Right atrium auricular region (tissue), 2 donors: ENCODE results near the gene TTC28. TPM values are rescaled to one million over a fixed set of nuclear protein-coding genes. Genes with fewer than 3 reads are reported as not detected.
"Not testable (repeated sequence)": the region's sequence is repeated elsewhere in the genome, so short reads cannot be mapped to it uniquely, and the experiment has no call there.

ENCODE experiments used
- DNase-seq: peaks from one replicate; pipeline ENCODE4 v3.0.0-alpha.2; 2019; ENCODE audit warnings: low spot score
- H3K27ac ChIP-seq, 2 donors: fragments of 200-600 bp; sonication (generic); 1 replicate in 1 of 2; 2 replicates in 1 of 2; pipeline ENCODE4 v1.5.1; 2016 to 2019
- H3K27me3 ChIP-seq, 2 donors: fragments of 200-600 bp; sonication (generic); one replicate each; pipeline versions ENCODE4 v1.5.1 to v1.6.0; 2017 to 2019
- H3K36me3 ChIP-seq: fragments of 200-600 bp; sonication (generic); one replicate; pipeline ENCODE4 v1.5.1; 2016
- H3K4me1 ChIP-seq, 2 donors: fragments of 200-600 bp; sonication (generic); one replicate each; pipeline versions ENCODE4 v1.5.1 to v1.6.0; 2017 to 2019
- H3K4me3 ChIP-seq, 2 donors: fragments of 200-600 bp; sonication (generic); 1 replicate in 1 of 2; 2 replicates in 1 of 2; pipeline ENCODE4 v1.5.1; 2017 to 2019; ENCODE audit warnings: mild to moderate bottlenecking in 1 of 2, moderate library complexity in 1 of 2
- H3K9me3 ChIP-seq, 2 donors: fragments of 200-600 bp; sonication (generic); one replicate each; pipeline ENCODE4 v1.5.1; 2019
- total RNA-seq, 2 donors: library from RNA; depleted of rRNA; stranded (reverse); fragments of >200 nt; gene quantifications; one replicate each; pipeline ENCODE4 v1.1.0, GENCODE V29; 2016
- TF ChIP-seq, protein P1 (sequence below), 2 donors: fragments of 200-600 bp; sonication (generic); IDR thresholded peaks; one replicate each; pipeline ENCODE4 v1.5.1; 2019; ENCODE audit warnings: antibody characterized with exemption in 2 of 2

TTC28 gene
- total RNA-seq, 2 donors from 2014 or later = 22.1 to 22.3 TPM

DNA sequence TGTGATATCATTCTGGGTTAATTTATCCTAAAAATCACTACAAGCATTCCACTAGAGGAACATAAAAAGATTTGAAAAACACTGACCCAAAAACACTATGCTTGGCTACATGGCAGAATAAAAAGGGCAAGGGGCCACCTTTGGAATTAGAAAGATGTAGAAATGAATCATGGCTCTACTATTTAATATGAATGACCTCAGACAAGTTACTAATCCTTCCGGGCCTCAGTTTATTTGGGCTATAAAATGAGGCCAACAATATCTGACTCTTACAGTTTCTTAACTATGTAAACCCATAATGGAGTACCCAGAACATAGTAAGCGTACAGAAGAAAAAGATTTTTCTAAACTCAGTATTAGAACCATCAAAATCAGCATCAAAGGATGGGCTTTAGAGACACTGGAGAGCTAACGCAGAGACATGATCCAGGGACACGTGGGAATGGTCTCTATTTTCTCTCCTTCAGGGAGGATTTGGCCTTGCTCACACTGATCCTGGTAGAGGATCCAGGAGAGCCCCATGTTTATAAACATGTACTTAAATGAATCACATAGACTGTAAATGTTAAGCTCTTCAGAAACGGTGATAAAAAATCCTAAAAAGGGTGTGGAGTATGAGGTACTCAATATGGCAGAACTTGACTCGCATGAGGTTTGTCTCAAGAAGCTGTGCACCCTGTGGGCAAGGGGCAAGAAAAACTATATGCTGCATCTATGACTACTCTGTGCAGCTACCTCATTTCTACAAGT is 472.2 kb downstream of the TTC28 start:
- peaks cover 0 to 8% of the 10 kb centered on the region in 2 donors for H3K4me1 ChIP-seq
- TF ChIP-seq, protein P1, sequence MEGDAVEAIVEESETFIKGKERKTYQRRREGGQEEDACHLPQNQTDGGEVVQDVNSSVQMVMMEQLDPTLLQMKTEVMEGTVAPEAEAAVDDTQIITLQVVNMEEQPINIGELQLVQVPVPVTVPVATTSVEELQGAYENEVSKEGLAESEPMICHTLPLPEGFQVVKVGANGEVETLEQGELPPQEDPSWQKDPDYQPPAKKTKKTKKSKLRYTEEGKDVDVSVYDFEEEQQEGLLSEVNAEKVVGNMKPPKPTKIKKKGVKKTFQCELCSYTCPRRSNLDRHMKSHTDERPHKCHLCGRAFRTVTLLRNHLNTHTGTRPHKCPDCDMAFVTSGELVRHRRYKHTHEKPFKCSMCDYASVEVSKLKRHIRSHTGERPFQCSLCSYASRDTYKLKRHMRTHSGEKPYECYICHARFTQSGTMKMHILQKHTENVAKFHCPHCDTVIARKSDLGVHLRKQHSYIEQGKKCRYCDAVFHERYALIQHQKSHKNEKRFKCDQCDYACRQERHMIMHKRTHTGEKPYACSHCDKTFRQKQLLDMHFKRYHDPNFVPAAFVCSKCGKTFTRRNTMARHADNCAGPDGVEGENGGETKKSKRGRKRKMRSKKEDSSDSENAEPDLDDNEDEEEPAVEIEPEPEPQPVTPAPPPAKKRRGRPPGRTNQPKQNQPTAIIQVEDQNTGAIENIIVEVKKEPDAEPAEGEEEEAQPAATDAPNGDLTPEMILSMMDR (IDR thresholded peaks at IDR 0.05) = no peak
- H3K27me3 ChIP-seq = no peaks in the 10 kb centered on the region
- DNase-seq = no peak
- no peaks in the 10 kb centered on the region for H3K36me3 ChIP-seq
- H3K27ac ChIP-seq = no peak overlapping the region
- no peak overlapping the region for H3K4me3 ChIP-seq
- no peaks in the 10 kb centered on the region for H3K9me3 ChIP-seq

DNA sequence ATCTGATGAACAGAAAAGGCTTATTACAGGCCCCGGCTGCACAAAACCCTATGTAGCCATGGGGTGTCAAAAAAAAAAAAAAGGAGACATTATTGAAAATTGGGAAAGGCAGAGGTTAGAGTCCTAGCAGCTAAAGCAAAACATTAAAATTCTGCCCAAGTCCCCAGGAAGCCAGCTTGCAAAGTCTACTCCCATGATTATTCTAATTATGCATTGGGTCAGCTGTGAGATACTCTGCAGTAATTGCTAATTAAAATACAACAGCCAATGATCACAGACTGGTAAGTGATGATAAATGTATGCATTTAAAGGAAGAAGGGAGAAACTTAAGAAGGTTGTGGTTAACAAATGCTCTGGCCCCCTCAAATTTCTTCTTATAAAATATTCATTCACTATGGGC is 473.7 kb downstream of the TTC28 start:
- no peaks in the 10 kb centered on the region for H3K27me3 ChIP-seq
- H3K4me3 ChIP-seq = no peak overlapping the region
- TF ChIP-seq, protein P1 (IDR thresholded peaks at IDR 0.05) = no peak
- H3K27ac ChIP-seq = no peak overlapping the region
- no peak for DNase-seq
- no peaks in the 10 kb centered on the region for H3K36me3 ChIP-seq
- H3K4me1 ChIP-seq = peaks cover 0 to 8% of the 10 kb centered on the region in 2 donors
- H3K9me3 ChIP-seq = no peaks in the 10 kb centered on the region

DNA sequence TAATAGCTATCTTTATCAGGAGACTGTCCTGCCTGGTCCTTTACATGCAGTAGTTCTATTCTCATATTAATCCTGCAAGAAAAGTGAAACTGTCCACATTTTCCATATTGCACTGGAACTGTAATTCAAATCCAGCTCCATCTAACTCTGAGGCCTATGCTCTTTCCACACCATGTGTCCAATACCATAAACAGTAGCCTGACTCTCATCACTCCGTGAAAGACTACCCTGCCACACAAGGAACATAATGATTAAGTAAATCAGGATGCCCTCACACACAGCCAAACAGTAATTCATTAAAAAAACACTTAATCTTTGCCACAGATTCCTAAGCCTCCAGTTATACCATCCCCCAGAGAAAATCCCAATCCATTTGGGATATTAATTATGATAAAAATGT is 475.3 kb downstream of the TTC28 start:
- Histone ChIP-seq H3K27ac (no peak overlapping the region), H3K4me1 (peaks cover 0 to 8% of the 10 kb centered on the region in 2 donors), H3K36me3 (no peaks in the 10 kb centered on the region), H3K27me3 (no peaks in the 10 kb centered on the region), H3K9me3 (no peaks in the 10 kb centered on the region), H3K4me3 (no peak overlapping the region)
- TF ChIP-seq, protein P1 (IDR thresholded peaks at IDR 0.05) = no peak
- no peak for DNase-seq

DNA sequence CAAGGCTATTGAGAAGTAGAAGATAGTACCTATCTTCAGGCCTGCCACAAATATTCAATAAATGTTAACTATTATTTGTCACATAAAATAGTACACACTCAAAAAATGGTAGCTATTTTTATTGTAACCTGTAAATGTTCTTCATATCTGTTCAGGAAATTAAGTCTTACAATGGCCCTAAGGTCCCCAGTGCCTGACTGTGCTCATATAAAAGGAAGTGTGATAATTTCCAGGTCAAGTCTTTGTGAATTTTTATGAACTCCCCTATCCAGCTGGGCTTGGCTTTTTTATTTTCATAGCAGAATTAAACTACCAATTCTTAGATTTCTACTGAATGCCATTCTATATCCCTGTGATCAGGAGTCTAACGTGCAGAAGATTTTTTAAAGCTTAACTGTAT is 476.4 kb downstream of the TTC28 start:
- no peaks in the 10 kb centered on the region for H3K9me3 ChIP-seq
- no peak overlapping the region for H3K27ac ChIP-seq
- H3K4me3 ChIP-seq = no peak overlapping the region
- H3K27me3 ChIP-seq = no peaks in the 10 kb centered on the region
- DNase-seq = no peak
- TF ChIP-seq, protein P1 (IDR thresholded peaks at IDR 0.05) = no peak
- peaks cover 0 to 8% of the 10 kb centered on the region in 2 donors for H3K4me1 ChIP-seq
- no peaks in the 10 kb centered on the region for H3K36me3 ChIP-seq

DNA sequence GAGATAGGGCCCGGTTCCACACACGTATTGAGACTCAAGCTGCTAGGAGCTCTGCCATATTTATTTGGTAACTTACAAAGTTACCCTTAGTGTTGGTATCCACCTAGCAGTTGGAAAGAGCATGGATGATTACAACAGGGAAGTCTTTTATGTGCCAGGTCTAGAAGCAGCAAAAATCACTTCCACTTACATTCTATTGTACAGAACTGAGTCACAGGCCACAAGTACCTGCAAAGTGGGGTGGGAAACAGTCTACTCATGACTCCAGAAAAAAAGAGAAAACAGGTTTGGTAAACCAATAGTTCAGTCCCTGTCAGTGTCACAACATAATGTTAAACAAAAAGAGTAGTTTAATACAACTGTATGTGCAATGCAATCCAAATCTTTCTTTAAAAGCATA is 480.9 kb downstream of the TTC28 start:
- no peak for DNase-seq
- H3K9me3 ChIP-seq = no peaks in the 10 kb centered on the region
- H3K4me1 ChIP-seq = peaks cover 0 to 3% of the 10 kb centered on the region in 2 donors
- H3K4me3 ChIP-seq = no peak overlapping the region
- TF ChIP-seq, protein P1 (IDR thresholded peaks at IDR 0.05) = no peak
- H3K27ac ChIP-seq = no peak overlapping the region
- no peaks in the 10 kb centered on the region for H3K36me3 ChIP-seq
- H3K27me3 ChIP-seq = no peaks in the 10 kb centered on the region

DNA sequence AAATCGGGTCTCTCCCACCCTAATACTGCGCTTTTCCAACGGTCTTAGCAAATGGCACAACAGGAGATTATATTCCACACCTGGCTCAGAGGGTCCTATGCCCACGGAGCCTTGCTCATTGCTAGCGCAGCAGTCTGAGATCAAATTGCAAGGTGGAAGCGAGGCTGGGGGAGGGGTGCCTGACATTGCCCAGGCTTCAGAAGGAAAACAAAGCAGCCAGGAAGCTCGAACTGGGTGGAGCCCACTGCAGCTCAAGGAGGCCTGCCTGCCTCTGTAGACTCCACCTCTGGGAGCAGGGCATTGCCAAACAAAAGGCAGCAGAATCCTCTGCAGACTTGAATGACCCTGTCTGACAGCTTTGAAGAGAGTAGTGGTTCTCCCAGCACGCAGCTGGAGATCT is 488.1 kb downstream of the TTC28 start:
- not testable (repeated sequence) for H3K27ac ChIP-seq, H3K36me3 ChIP-seq, H3K4me3 ChIP-seq, DNase-seq, H3K4me1 ChIP-seq, H3K9me3 ChIP-seq, H3K27me3 ChIP-seq
